Coronary artery (tissue), 2 donors: ENCODE data around the gene SLC6A4.

Source experiments
- DNase-seq: peaks from one replicate; pipeline ENCODE4 v3.0.0-alpha.2; 2017; ENCODE audit warnings: low spot score
- H3K27ac ChIP-seq, 2 donors: fragments of 200-600 bp; sonication (generic); one replicate each; pipeline ENCODE4 v1.5.1; 2016 to 2019
- H3K4me3 ChIP-seq: fragments of 200-600 bp; sonication (generic); 2 replicates; pipeline ENCODE4 v1.5.1; 2016; ENCODE audit warnings: mild to moderate bottlenecking, moderate library complexity
- CTCF ChIP-seq: fragments of 200-600 bp; sonication (generic); IDR thresholded peaks from one replicate; pipeline ENCODE4 v1.5.1; 2019; ENCODE audit warnings: antibody characterized with exemption

SLC6A4 gene

DNA sequence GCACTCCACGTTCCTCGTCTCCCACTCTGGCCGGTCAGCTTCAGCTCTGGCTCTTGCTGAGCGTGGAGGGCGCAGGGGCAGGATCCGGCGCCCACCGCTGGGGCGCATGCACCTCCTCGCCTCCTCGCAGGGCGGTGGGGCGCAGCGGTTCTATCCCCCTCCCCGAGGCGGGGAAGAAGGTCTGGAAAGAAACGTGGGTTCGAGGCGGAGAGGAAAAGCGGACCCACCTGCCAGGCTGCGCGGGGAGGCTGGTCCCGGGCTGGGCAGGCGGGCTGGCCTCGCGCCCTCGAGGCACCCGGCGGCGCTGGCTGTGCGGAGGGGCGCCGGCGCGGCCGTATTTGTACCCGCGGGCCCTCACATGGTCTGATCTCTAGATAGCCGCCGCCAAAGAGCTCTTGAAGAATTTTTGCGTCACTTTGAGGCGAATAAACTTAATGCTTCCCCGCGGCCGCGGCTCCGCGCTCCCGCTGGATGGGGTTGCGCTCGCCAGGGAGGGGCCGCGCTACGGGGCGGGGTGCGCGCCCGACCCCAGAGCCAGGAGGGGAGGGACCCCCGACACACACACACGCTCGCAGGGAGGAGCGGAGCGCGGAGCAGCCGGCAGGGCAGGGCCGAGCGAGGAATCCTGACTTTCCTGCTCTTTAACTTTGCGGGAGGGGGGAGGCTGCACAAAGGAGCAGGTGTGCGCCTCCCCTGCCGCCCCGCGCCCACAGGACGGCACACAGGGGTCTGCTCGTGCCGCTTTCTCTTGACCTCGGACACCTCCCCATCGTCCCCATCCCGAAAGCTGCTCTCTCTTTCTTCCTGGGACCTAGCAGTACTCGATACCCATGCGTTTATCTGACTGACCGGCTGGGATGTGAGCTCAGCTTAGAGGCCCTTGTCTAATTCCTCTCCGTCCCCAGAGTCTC is at the start of gene SLC6A4:
SLC6A4 (minus strand) TSS at position 312 of the 911 bp plus-strand sequence. CDS start 13,739 bp downstream, outside the sequence.
- Histone ChIP-seq H3K27ac (no peak within 1 kb of the TSS), H3K4me3 (peak within 1 kb of the TSS; percentile 73)
- DNase-seq = peak; percentile 55
- no peak for TF ChIP-seq CTCF

DNA sequence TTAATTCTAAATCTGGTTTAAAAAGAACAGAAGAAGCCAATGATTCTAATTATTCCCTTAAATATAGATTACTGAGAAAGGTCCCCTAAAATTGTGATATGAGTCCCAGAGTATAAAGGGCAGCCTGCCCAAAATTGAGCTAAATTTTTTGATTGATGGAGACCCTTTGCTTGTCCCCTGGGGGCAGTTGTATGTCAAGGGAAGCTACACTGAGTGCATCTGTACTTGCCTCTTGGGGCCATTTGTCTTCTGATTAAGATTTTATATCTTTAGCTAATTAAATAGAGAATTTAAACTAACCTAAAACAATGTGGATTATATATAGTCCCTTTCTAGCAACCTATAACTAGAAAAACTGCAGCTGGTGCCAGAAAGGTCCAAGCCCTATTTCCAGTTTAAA is 43.7 kb upstream of the SLC6A4 start:
- DNase-seq = no peak
- no peak for TF ChIP-seq CTCF
- no peak overlapping the region for H3K27ac ChIP-seq
- no peak overlapping the region for H3K4me3 ChIP-seq

DNA sequence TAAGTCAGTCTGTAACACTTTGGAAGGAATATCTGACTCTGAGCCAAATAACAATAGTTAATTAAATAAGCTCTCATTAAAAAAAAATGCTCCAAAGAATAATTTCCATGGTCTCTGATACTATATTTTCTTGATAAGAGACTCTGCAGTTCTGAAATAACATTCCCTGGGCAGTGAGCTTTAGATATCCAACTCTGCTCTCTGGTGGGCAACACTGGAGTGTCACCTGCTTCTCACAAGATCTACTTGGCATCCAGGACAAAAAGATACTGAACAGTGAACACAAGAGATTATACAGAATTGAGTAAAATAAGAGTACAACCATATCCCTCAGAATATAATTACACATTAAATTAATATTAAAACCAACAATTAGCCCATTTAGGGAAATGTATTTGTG is 42.5 kb upstream of the SLC6A4 start:
- no peak overlapping the region for H3K27ac ChIP-seq
- no peak for DNase-seq
- H3K4me3 ChIP-seq = no peak overlapping the region
- TF ChIP-seq CTCF = peak; percentile 10

GRCh38 chr17:30275911-30276310 is 40.4 kb upstream of the SLC6A4 start:
- DNase-seq = no peak
- Histone ChIP-seq H3K4me3 (no peak overlapping the region), H3K27ac (no peak overlapping the region)
- TF ChIP-seq CTCF = no peak

- DNase-seq = no peak
- no peak overlapping the region for H3K27ac ChIP-seq
- TF ChIP-seq CTCF = no peak
- no peak overlapping the region for H3K4me3 ChIP-seq
These were observed 39.4 kb upstream of the SLC6A4 start for GRCh38 chr17:30274887-30275286.

GRCh38 chr17:30273373-30273772 is 37.9 kb upstream of the SLC6A4 start:
- no peak for TF ChIP-seq CTCF
- DNase-seq = no peak
- Histone ChIP-seq H3K27ac (no peak overlapping the region), H3K4me3 (no peak overlapping the region)

DNA sequence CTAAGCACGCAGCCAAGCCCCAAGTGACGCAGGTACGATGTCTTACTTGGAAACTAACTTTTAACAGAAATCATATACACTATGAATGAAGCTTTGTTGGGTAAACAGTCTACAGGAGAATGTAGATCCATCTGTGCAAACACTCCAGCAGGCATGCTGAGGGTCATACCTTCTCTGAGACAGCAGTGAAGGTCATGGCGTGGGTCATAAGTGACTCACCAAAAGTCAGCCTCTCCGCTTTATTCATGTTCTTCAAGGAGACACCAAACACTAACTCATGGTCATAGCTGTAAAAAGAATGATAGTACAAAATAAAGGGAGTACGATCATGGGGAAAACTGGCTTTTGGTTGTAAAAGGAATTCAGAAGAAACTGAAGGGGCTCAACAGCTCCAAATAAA is 35.6 kb upstream of the SLC6A4 start:
- TF ChIP-seq CTCF = no peak
- Histone ChIP-seq H3K4me3 (no peak overlapping the region), H3K27ac (no peak overlapping the region)
- no peak for DNase-seq
